Tibial nerve (tissue), 4 donors: ENCODE data around the gene PHF10.

Experiments
- EP300 ChIP-seq, 2 donors: sonication (generic); formaldehyde crosslinking; IDR thresholded peaks; one replicate each; pipeline ENCODE4 v1.6.1; 2017; ENCODE audit warnings: antibody characterized with exemption in 2 of 2, mild to moderate bottlenecking in 1 of 2
- POLR2A ChIP-seq, 2 donors: fragments of 450-650 bp; IDR thresholded peaks; one replicate each; pipeline ENCODE4 v1.6.1; 2017; ENCODE audit warnings: antibody characterized with exemption in 2 of 2, mild to moderate bottlenecking in 2 of 2, moderate library complexity in 2 of 2
- TF ChIP-seq, protein P1 (sequence below), 5 experiments: fragments of 200-600 bp in 3 of 5; fragments of 450-650 bp in 2 of 5; sonication (generic) in 3 of 5; IDR thresholded peaks; one replicate each; pipeline ENCODE4 v1.5.1; 2016 to 2019; ENCODE audit warnings: antibody characterized with exemption in 5 of 5, mild to moderate bottlenecking in 3 of 5, moderate library complexity in 2 of 5

DNA sequence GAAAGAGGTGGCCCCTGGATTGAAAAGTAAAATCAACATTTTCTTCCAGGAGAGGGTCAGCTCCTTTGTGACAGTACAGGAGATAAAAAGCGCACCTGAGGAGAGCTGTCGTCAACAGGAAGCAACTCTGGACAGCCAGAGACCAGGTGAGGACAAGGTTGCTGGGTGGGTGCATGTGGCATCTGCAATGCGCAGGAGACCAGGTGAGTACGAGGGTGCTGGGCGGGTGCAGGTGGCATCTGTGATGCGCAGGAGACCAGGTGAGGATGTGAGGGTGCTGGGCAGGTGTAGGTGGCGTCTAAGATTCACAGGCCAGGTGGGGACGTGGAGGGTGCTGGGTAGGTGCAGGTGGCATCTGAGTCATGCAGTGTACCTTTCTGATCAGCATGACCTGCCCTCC is 60.8 kb downstream of the PHF10 start:
- TF ChIP-seq, protein P1, sequence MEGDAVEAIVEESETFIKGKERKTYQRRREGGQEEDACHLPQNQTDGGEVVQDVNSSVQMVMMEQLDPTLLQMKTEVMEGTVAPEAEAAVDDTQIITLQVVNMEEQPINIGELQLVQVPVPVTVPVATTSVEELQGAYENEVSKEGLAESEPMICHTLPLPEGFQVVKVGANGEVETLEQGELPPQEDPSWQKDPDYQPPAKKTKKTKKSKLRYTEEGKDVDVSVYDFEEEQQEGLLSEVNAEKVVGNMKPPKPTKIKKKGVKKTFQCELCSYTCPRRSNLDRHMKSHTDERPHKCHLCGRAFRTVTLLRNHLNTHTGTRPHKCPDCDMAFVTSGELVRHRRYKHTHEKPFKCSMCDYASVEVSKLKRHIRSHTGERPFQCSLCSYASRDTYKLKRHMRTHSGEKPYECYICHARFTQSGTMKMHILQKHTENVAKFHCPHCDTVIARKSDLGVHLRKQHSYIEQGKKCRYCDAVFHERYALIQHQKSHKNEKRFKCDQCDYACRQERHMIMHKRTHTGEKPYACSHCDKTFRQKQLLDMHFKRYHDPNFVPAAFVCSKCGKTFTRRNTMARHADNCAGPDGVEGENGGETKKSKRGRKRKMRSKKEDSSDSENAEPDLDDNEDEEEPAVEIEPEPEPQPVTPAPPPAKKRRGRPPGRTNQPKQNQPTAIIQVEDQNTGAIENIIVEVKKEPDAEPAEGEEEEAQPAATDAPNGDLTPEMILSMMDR (IDR thresholded peaks at IDR 0.05), result no peak
- TF ChIP-seq EP300 (IDR thresholded peaks at IDR 0.05), result no peak
- TF ChIP-seq POLR2A (IDR thresholded peaks at IDR 0.05), result no peak
